ENCODE measurements around the gene ELMOD1.

GRCh38 chr11:107711861-107712755 lies 121.2 kb downstream of the ELMOD1 start, which contains the start of gene SLN:
- TF ChIP-seq POLR2A (IDR thresholded peaks at IDR 0.05; ENCODE audit: low read length) (no peak), GATA1 (IDR thresholded peaks at IDR 0.05; ENCODE audit: low read depth, low read length) (no peak)
